Glomerular visceral epithelial cell (primary cell): ENCODE measurements around the gene DEFB128.
"Not testable (repeated sequence)": the region's sequence is repeated elsewhere in the genome, so short reads cannot be mapped to it uniquely, and the experiment has no call there.

Source experiments
- DNase-seq: peaks from one replicate; pipeline ENCODE4 v3.0.0-alpha.2; 2016; ENCODE audit errors: extremely low spot score

DEFB128 gene

GRCh38 chr20:189611-190010 is at the start of gene DEFB128:
DEFB128 (minus strand) TSS chr20:189711; CDS start chr20:189623, 88 bp downstream.
- no peak for DNase-seq

GRCh38 chr20:237929-238328 is 48.4 kb upstream of the DEFB128 start:
- no peak for DNase-seq

DNA sequence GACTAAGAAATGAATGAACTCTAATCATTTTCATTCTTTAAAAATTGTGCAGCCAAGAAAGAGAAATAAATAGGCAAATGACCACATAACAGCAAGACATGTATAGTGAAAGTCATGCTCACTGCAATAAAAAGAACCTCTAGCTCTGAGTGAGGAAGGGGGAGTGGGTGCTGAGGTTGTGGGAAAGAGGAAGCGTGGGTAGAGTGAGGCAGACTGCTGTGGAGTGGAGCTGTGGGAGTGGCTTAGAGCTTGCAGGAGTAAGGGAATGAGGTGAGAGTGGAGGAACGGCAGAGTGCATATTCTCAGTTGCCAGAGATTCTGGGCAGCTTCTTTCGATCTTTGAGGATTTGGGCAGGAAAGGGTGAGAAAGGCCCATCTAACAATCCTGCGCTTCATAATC is 48.0 kb upstream of the DEFB128 start:
- no peak for DNase-seq

DNA sequence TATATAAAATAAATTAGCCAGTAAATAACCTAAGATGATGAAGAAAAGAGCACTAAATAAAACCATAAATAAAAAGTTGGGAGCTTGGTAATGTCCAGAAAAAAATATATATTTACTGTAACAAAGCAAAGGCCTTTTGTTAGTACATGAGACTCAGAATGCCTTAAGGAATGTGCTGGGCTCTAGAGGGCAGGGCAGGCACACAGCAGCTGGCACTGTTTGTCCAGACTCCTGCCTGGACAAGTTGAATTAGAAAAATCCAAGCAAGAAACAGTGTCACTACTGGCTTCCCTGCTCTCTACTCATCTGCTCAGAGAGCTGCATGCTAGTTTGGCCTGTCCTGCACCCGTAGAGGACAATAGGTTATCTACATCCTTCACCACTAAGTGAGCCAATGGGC is 46.4 kb upstream of the DEFB128 start:
- DNase-seq: peak; percentile 16

GRCh38 chr20:227439-228105 is 38.1 kb upstream of the DEFB128 start:
- no peak for DNase-seq

- no peak for DNase-seq
Measured at GRCh38 chr20:226958-227357, 37.4 kb upstream of the DEFB128 start, which contains the start of gene DEFB129. DEFB129 (plus strand) TSS chr20:227258; CDS start chr20:227289, 31 bp downstream.

- not testable (repeated sequence) for DNase-seq
Measured at GRCh38 chr20:225879-226278, 36.4 kb upstream of the DEFB128 start.

GRCh38 chr20:221258-221830 is 31.8 kb upstream of the DEFB128 start:
- DNase-seq: no peak

- peak; percentile 18 for DNase-seq
Measured at GRCh38 chr20:219290-220115, 30.0 kb upstream of the DEFB128 start.

- DNase-seq: no peak
Measured at GRCh38 chr20:217266-217665, 27.8 kb upstream of the DEFB128 start.

DNA sequence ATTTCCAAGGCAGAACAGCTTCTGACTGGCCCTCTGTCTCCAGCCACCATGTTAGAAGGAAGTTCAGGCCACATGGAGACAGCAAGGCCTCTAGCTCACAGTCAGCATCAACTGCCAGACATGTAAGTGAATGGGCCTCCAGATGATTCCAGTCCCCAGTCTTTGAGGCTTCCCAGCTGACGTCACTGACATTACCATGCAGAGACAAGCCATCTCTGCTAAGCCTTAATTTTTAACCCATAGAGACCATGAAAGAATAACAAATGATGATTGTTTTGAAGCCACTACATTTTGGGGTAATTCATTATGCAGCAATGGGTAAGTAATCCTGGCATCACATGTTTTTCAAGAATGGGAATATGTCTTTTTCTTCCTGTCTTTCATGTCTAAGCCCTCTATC is 26.3 kb upstream of the DEFB128 start:
- DNase-seq: no peak

GRCh38 chr20:214383-214782 is 24.9 kb upstream of the DEFB128 start:
- no peak for DNase-seq

DNA sequence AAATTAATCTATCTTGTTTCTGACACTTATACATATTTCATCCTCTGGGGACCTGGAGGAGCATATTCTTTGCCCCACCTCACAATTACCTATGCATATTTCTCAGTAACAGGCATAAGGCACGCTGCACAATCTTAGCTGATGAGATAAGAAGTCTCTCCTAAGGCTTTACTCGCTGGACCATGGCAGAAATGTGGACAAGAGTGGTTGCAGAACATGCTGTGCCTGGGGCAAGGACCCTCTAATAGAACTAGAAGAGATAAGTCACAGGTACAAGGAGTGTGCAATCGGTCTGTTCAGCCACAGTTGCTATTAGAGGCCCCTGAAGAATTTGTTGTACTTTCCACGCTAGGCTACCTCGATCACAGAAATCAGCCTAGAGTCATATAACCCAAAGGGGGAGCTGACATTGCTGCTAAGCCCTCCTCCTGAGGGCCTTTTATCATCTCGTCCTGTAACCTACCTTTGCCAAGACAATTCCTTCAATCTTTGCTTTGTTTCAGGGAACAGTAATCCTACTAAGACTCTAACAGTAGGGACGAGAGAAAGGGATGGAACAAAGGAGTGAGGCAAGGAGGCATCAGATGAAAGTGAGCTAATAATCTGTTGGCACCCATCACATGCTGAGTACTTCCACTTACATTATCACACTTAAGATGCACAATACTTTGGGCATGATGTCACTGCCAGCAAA is 21.4 kb upstream of the DEFB128 start:
- no peak for DNase-seq

GRCh38 chr20:208942-209566 is 19.5 kb upstream of the DEFB128 start:
- peak; percentile 37 for DNase-seq

GRCh38 chr20:203630-204029 is 14.1 kb upstream of the DEFB128 start:
- DNase-seq: not testable (repeated sequence)

GRCh38 chr20:199996-200395 is 10.5 kb upstream of the DEFB128 start:
- peak; percentile 33 for DNase-seq

GRCh38 chr20:198225-198624 is 8.7 kb upstream of the DEFB128 start:
- DNase-seq: no peak

DNA sequence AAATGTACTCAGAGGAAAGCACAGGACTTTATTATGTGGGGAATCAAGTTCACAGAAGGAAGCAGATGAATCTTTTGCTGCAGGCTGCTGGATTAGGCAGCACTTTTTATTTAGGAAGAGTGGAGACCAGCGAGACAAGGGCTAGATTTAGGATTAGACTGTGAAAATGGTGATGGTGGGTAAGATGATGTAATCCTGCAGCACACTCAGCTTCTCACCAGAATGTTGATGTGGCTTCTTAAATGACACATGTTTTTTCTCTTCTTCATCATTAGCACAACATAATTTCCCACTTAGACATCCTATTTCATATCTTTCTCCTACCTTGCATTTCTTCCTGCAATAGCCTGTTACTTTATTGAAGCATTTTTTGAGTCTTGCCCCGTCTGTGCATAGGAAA is 1.8 kb downstream of the DEFB128 start:
- DNase-seq: no peak

DNA sequence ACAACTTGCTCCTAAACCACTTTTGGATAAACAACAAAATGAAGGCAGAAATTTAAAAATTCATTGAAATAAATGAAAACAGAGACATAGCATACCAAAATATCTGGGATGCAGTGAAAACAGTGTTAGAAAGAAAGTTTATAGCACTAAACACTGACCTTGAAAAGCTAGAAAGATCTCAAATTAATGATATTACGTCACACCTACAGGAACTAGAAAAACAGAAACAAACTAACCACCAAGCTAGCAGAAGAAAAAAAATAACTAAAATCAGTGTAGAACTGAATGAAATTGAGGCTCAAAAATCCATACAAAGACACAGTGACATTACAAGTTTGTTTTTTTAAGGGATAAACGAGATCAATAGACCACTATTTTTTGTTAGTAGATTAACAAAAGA is 5.2 kb downstream of the DEFB128 start:
- DNase-seq: no peak

GRCh38 chr20:168876-169275 is 20.6 kb downstream of the DEFB128 start:
- DNase-seq: no peak

DNA sequence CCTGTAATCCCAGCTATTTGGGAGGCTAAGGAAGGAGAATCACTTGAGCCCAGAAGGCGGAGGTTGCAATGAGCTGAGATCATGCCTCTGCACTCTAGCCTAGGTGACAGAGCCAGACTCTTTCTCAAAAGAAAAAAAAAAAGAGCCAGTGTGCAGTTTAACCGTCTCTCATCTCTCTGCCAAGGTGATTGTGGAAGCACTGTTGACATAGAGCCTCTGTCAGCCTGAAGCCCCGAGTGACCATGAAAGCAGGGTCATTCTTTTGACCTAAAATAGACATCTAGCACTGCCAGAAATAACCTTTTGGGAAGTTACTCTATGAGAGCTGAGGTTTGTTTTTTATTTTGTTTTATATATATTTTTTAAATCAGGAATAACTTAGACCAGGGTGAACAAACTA is 24.9 kb downstream of the DEFB128 start:
- DNase-seq: no peak

DNA sequence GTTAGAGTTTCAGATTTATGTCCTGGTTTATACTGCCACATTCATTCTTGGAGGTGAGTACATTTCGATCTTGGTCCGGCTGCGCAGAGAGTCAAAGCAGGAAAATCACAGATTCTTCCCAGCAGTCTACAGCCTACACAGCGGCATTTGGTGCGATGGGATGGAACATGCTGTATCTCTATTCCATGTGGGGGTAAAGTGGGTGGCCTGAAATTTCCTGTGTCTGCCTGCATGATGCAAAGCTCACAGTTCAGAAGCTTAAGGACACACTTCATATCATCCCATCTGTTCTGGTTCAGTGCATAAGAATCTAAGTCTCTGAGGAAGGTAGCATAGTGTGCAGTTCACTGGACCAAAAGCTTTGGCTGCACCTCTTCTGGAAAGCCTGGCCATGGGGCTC is 32.4 kb downstream of the DEFB128 start, which contains the start of gene DEFB127:
DEFB127 (plus strand) TSS at position 301 of the 400 bp plus-strand sequence; CDS start at position 392, 91 bp downstream.
- no peak for DNase-seq
